Osteoblast (primary cell): ENCODE data around the gene ARHGAP4. TPM values are rescaled to one million over a fixed set of nuclear protein-coding genes. Genes with fewer than 3 reads are reported as not detected.
A peak's percentile ranks its signal among the peaks of the same experiment; 100 is the strongest.

Experiments used
- DNase-seq: peaks from one replicate; pipeline ENCODE4 v3.0.0; 2011; ENCODE audit warnings: low spot score, mixed read lengths; ENCODE audit not compliant: insufficient read length; ENCODE audit errors: missing footprints
- H2AFZ ChIP-seq: 2 replicates; pipeline ENCODE4 v1.6.0; 2011; ENCODE audit warnings: mild to moderate bottlenecking, low read length
- H3K27ac ChIP-seq: 2 replicates; pipeline ENCODE4 v1.5.1; 2011; ENCODE audit warnings: mild to moderate bottlenecking, low read depth, low read length, moderate library complexity
- H3K27me3 ChIP-seq: 2 replicates; pipeline ENCODE4 v1.6.0; 2012; ENCODE audit warnings: mild to moderate bottlenecking, control low read depth, inconsistent platforms, low read length, moderate library complexity; ENCODE audit not compliant: insufficient read depth
- H3K36me3 ChIP-seq: 2 replicates; pipeline ENCODE4 v1.5.1; 2011; ENCODE audit warnings: mild to moderate bottlenecking, low read length, control low read depth, moderate library complexity; ENCODE audit not compliant: insufficient read depth
- H3K4me1 ChIP-seq: 2 replicates; pipeline ENCODE4 v1.5.1; 2011; ENCODE audit warnings: mild to moderate bottlenecking, low read length, control low read depth, moderate library complexity; ENCODE audit not compliant: insufficient read depth
- H3K4me2 ChIP-seq: 2 replicates; pipeline ENCODE4 v1.6.0; 2011; ENCODE audit warnings: mild to moderate bottlenecking, low read length; ENCODE audit not compliant: insufficient read depth
- H3K4me3 ChIP-seq: fragments of 200-600 bp; sonication (generic); 3 replicates; pipeline ENCODE4 v1.5.1; 2012; ENCODE audit warnings: mild to moderate bottlenecking, low read length, inconsistent platforms; ENCODE audit not compliant: insufficient read depth
- H3K79me2 ChIP-seq: 2 replicates; pipeline ENCODE4 v1.6.0; 2012; ENCODE audit warnings: mild to moderate bottlenecking, low read length, control low read depth, inconsistent platforms; ENCODE audit not compliant: insufficient read depth
- H3K9me3 ChIP-seq: 2 replicates; pipeline ENCODE4 v1.5.1; 2011; ENCODE audit warnings: low read depth, low read length, control low read depth
- H4K20me1 ChIP-seq: 2 replicates; pipeline ENCODE4 v1.6.0; 2012; ENCODE audit warnings: mild to moderate bottlenecking, low read length, control low read depth; ENCODE audit not compliant: insufficient read depth
- total RNA-seq: library from RNA; depleted of rRNA; stranded (reverse); fragments of >200 nt; gene quantifications from 2 replicates; pipeline ENCODE4 v1.2.3, GENCODE V29; 2012
- TF ChIP-seq, protein P1 (sequence below): IDR thresholded peaks from 2 replicates; pipeline ENCODE4 v1.5.1; 2011; ENCODE audit warnings: mild to moderate bottlenecking, low read depth, low read length, moderate library complexity; ENCODE audit errors: extremely low read depth

Gene ARHGAP4
- total RNA-seq, 1 donor, result 1.4 TPM

DNA sequence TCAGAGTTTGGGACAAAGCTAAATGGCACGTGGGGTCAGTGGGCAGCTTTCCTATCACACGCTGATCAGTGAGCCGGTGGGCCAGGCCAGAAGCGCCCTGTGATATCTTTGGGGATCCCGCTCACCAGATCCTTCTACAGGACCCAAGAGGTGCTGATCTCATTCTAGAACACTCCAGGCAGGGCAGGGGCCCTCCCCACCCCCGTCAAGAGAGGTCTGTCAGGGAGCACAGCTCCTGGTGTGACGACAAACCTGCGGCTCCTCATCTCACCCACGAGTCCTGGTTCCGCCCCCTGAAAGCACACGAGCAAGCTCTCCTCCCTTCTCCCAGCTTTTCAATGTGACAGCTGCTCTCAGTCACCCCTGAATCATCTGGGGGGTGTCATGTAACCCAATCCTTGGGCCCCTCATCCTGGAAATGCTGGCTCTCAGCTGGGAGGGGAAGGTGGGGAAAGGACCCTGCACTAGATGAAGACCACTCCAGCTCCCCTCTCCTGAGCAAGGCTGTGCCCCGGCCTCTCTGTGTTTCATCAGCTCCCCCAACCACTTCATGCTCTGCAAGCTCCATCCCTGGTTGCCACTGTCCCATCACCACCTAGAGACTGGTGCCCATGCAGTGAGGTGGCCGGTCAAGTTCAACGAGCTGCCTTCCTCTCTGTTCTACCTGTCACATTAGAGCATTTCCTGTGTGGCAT, 40.9 kb upstream of the ARHGAP4 start:
- peaks cover 34% of the 10 kb centered on the region for H3K4me1 ChIP-seq
- H2AFZ ChIP-seq, result no peak overlapping the region
- peak overlapping the region; percentile 45 for H3K4me2 ChIP-seq
- no peak for DNase-seq
- H4K20me1 ChIP-seq, result peaks cover 75% of the 10 kb centered on the region
- H3K79me2 ChIP-seq, result peaks cover 78% of the 10 kb centered on the region
- TF ChIP-seq, protein P1, sequence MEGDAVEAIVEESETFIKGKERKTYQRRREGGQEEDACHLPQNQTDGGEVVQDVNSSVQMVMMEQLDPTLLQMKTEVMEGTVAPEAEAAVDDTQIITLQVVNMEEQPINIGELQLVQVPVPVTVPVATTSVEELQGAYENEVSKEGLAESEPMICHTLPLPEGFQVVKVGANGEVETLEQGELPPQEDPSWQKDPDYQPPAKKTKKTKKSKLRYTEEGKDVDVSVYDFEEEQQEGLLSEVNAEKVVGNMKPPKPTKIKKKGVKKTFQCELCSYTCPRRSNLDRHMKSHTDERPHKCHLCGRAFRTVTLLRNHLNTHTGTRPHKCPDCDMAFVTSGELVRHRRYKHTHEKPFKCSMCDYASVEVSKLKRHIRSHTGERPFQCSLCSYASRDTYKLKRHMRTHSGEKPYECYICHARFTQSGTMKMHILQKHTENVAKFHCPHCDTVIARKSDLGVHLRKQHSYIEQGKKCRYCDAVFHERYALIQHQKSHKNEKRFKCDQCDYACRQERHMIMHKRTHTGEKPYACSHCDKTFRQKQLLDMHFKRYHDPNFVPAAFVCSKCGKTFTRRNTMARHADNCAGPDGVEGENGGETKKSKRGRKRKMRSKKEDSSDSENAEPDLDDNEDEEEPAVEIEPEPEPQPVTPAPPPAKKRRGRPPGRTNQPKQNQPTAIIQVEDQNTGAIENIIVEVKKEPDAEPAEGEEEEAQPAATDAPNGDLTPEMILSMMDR, result no peak
- H3K36me3 ChIP-seq, result peaks cover 13% of the 10 kb centered on the region
- no peak overlapping the region for H3K4me3 ChIP-seq
- peak overlapping the region; percentile 60 for H3K27ac ChIP-seq
- no peaks in the 10 kb centered on the region for H3K9me3 ChIP-seq
- H3K27me3 ChIP-seq, result no peaks in the 10 kb centered on the region

DNA sequence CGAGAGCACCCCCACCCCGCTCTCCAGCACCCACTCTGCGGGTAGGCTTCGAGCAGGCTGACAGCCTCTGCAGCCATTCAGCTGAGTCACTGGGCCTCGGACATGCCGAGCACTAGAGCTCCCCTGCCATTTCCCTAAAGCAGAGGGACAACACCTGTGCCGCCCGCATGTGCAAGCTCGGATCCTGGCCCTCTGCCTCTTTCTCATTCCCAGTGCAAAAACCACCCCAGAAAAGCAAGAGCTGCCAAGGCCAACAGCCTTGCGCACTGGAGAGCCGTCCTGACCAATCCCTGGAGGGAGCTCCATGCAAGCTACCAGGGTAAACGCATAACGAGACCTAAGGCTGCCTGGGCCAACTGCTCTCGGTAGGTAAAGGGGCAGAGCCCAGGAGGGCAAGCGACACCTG, 40.2 kb upstream of the ARHGAP4 start:
- Histone ChIP-seq H3K9me3 (no peaks in the 10 kb centered on the region), H3K4me3 (no peak overlapping the region), H3K4me2 (peak overlapping the region; percentile 45), H2AFZ (no peak overlapping the region), H4K20me1 (peaks cover 81% of the 10 kb centered on the region), H3K27me3 (no peaks in the 10 kb centered on the region), H3K27ac (peak overlapping the region; percentile 60), H3K79me2 (peaks cover 83% of the 10 kb centered on the region), H3K36me3 (peaks cover 18% of the 10 kb centered on the region), H3K4me1 (peaks cover 34% of the 10 kb centered on the region)
- TF ChIP-seq, protein P1, result no peak
- no peak for DNase-seq

DNA sequence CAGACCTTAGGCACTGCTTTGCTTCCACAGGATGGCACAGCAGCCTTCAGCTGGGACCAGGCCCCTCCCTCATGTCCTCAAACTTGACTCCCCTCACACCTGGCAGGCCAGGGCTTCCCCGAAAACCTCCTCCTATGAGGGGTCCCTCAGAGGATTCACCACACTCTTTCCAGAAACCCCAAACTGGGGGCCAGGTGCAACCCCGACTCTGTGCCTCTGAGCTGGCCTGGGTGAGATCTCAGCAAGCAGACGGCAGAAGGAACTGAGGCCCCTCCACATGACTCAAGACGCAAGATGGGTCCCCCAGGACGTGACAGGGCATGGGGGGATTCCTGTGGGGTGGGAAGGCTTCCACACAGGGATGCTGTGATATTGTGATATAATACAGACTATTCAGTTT, 39.3 kb upstream of the ARHGAP4 start:
- no peaks in the 10 kb centered on the region for H3K27me3 ChIP-seq
- H3K4me1 ChIP-seq, result peaks cover 34% of the 10 kb centered on the region
- H3K4me3 ChIP-seq, result no peak overlapping the region
- peaks cover 22% of the 10 kb centered on the region for H3K36me3 ChIP-seq
- no peak overlapping the region for H3K27ac ChIP-seq
- peaks cover 83% of the 10 kb centered on the region for H3K79me2 ChIP-seq
- H2AFZ ChIP-seq, result no peak overlapping the region
- TF ChIP-seq, protein P1, result no peak
- no peaks in the 10 kb centered on the region for H3K9me3 ChIP-seq
- DNase-seq, result no peak
- H4K20me1 ChIP-seq, result peaks cover 77% of the 10 kb centered on the region
- H3K4me2 ChIP-seq, result no peak overlapping the region

DNA sequence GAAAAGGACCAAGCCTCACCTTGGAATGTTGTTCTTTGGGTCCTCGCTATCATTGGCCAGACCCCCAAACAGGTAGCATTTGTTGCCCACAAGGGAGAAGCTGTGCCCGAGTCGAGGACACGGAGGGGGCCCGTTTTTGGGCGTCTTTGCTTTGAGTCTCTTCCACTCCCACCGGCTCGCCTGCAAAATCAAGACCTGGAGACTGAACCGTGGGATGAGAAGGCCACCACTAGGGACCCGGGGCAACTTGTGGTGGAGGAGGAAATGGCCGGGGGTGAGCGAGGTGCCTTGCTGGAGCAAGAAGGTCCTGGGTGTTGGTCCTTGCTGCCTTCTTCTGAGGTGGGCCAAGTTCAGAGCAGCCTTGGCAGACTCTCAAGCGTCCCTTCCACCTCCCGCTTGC, 38.0 kb upstream of the ARHGAP4 start:
- Histone ChIP-seq H3K4me3 (no peak overlapping the region), H3K27me3 (no peaks in the 10 kb centered on the region), H3K79me2 (peaks cover 75% of the 10 kb centered on the region), H3K4me2 (no peak overlapping the region), H3K36me3 (peaks cover 27% of the 10 kb centered on the region), H3K4me1 (peaks cover 28% of the 10 kb centered on the region), H4K20me1 (peaks cover 71% of the 10 kb centered on the region), H2AFZ (no peak overlapping the region), H3K9me3 (no peaks in the 10 kb centered on the region), H3K27ac (no peak overlapping the region)
- TF ChIP-seq, protein P1, result no peak
- no peak for DNase-seq
